H1 (cell line): Measurements from ENCODE around the gene NEB.

Experiments
- EZH2 ChIP-seq: fragments of 200-600 bp; sonication (generic); IDR thresholded peaks from 2 replicates; pipeline ENCODE4 v1.7.1; 2012; ENCODE audit warnings: low read depth, mild to moderate bottlenecking, moderate library complexity, low read length, inconsistent platforms; ENCODE audit not compliant: severe bottlenecking
- JUN ChIP-seq: IDR thresholded peaks from 2 replicates; pipeline ENCODE4 v1.6.1; 2011; ENCODE audit warnings: low read depth, mild to moderate bottlenecking, improper control_type of control experiment, low read length
- JUND ChIP-seq: IDR thresholded peaks from 2 replicates; pipeline ENCODE4 v1.6.1; 2011; ENCODE audit warnings: mild to moderate bottlenecking, improper control_type of control experiment, low read length
- MAFK ChIP-seq: IDR thresholded peaks from 2 replicates; pipeline ENCODE4 v1.6.1; 2012; ENCODE audit warnings: low read depth, mild to moderate bottlenecking, improper control_type of control experiment, low read length
- PHF8 ChIP-seq: fragments of 200-600 bp; sonication (generic); conservative IDR thresholded peaks from 2 replicates; pipeline ENCODE4 v1.7.1; 2012; ENCODE audit warnings: low read depth, mild to moderate bottlenecking, inconsistent platforms, low read length, moderate library complexity
- POLR2A ChIP-seq, 2 experiments: IDR thresholded peaks; 1 replicate in 1 of 2; 2 replicates in 1 of 2; pipeline ENCODE4 v1.6.1; 2011; ENCODE audit warnings: low read depth in 2 of 2, low read length in 2 of 2, mild to moderate bottlenecking in 2 of 2; ENCODE audit errors: control extremely low read depth in 1 of 2
- POLR2AphosphoS5 ChIP-seq: IDR thresholded peaks from 2 replicates; pipeline ENCODE4 v1.6.1; 2011; ENCODE audit warnings: low read depth, low read length
- RAD21 ChIP-seq, 2 experiments: IDR thresholded peaks in 1 of 2; conservative IDR thresholded peaks in 1 of 2; 2 replicates each; pipeline ENCODE4 v1.6.1; 2011; ENCODE audit warnings: low read depth in 2 of 2, low read length in 2 of 2, improper control_type of control experiment in 1 of 2, inconsistent platforms in 1 of 2, mild to moderate bottlenecking in 1 of 2, moderate library complexity in 1 of 2
- SIN3A ChIP-seq, 2 experiments: IDR thresholded peaks in 1 of 2; conservative IDR thresholded peaks in 1 of 2; 2 replicates each; pipeline ENCODE4 v1.6.1; 2011 to 2012; ENCODE audit warnings: low read length in 2 of 2, improper control_type of control experiment in 1 of 2, low read depth in 1 of 2, mild to moderate bottlenecking in 1 of 2
- SP1 ChIP-seq: IDR thresholded peaks from 2 replicates; pipeline ENCODE4 v1.6.1; 2011; ENCODE audit warnings: low read depth, low read length
- SUZ12 ChIP-seq: fragments of 200-600 bp; sonication (generic); IDR thresholded peaks from 2 replicates; pipeline ENCODE4 v1.6.1; 2012; ENCODE audit warnings: mild to moderate bottlenecking, inconsistent platforms, low read length, moderate library complexity, mixed read lengths
- ZNF274 ChIP-seq: IDR thresholded peaks from 2 replicates; pipeline ENCODE4 v1.7.0; 2012; ENCODE audit warnings: low read length, borderline replicate concordance; ENCODE audit errors: extremely low read depth
- TF ChIP-seq, protein P1 (sequence below), 3 experiments: IDR thresholded peaks; 1 replicate in 2 of 3; 2 replicates in 1 of 3; pipeline versions ENCODE4 v1.5.1 to v1.6.1; 2011; ENCODE audit warnings: low read length in 3 of 3, mild to moderate bottlenecking in 3 of 3, inconsistent platforms in 2 of 3, low read depth in 1 of 3, moderate library complexity in 1 of 3; ENCODE audit not compliant: insufficient read depth in 1 of 3; ENCODE audit errors: control extremely low read depth in 1 of 3
- TF ChIP-seq, protein P2 (sequence below): IDR thresholded peaks from 2 replicates; pipeline ENCODE4 v1.6.1; 2011; ENCODE audit warnings: low read length, improper control_type of control experiment

DNA sequence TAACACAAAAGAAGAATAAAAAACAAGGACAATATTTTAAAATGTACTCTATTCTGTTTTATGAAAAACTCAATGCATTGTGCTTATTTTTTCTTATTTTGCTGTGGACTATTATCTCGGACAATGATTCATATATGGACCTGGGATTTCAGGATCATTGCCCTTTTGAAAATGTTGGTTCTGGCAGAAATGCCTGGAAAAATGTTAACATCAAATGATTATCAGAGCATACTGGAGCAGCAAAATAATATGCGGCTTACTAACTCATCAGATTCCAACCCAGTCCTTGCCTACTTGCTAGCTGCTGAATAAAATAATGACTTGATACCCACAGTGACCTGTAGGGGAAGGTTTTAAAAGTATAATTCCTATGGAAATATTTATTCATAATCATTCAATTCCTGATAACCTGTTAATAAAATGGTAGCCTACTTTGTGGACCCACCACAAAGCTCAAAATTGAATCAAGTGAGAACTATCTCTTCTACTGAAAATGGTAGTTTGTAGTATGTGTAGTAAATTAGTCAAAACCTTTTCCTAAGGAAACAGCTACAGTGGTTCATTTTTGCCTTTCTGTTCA is 117.4 kb downstream of the NEB start:
- TF ChIP-seq, protein P1, sequence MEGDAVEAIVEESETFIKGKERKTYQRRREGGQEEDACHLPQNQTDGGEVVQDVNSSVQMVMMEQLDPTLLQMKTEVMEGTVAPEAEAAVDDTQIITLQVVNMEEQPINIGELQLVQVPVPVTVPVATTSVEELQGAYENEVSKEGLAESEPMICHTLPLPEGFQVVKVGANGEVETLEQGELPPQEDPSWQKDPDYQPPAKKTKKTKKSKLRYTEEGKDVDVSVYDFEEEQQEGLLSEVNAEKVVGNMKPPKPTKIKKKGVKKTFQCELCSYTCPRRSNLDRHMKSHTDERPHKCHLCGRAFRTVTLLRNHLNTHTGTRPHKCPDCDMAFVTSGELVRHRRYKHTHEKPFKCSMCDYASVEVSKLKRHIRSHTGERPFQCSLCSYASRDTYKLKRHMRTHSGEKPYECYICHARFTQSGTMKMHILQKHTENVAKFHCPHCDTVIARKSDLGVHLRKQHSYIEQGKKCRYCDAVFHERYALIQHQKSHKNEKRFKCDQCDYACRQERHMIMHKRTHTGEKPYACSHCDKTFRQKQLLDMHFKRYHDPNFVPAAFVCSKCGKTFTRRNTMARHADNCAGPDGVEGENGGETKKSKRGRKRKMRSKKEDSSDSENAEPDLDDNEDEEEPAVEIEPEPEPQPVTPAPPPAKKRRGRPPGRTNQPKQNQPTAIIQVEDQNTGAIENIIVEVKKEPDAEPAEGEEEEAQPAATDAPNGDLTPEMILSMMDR (IDR thresholded peaks at IDR 0.05; ENCODE audit: control extremely low read depth in 1 of 3, insufficient read depth in 1 of 3, low read depth in 1 of 3, low read length in 3 of 3) = no peak
- TF ChIP-seq JUND (no peak), SUZ12 (no peak), POLR2A (IDR thresholded peaks at IDR 0.05; ENCODE audit: control extremely low read depth in 1 of 2, low read depth in 2 of 2, low read length in 2 of 2) (no peak), SIN3A (conservative IDR thresholded peaks at IDR 0.05 in 1 of 2, IDR thresholded peaks at IDR 0.05 in 1 of 2; ENCODE audit: low read depth in 1 of 2, low read length in 2 of 2) (no peak), EZH2 (no peak), POLR2AphosphoS5 (no peak), SP1 (no peak), PHF8 (no peak), MAFK (no peak), JUN (no peak), ZNF274 (no peak), RAD21 (IDR thresholded peaks at IDR 0.05 in 1 of 2, conservative IDR thresholded peaks at IDR 0.05 in 1 of 2; ENCODE audit: low read depth in 2 of 2, low read length in 2 of 2) (no peak)
- TF ChIP-seq, protein P2, sequence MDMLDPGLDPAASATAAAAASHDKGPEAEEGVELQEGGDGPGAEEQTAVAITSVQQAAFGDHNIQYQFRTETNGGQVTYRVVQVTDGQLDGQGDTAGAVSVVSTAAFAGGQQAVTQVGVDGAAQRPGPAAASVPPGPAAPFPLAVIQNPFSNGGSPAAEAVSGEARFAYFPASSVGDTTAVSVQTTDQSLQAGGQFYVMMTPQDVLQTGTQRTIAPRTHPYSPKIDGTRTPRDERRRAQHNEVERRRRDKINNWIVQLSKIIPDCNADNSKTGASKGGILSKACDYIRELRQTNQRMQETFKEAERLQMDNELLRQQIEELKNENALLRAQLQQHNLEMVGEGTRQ = no peak
